Astrocyte of the hippocampus (primary cell): ENCODE measurements around the gene MTUS2.

Source experiments
- DNase-seq: peaks from one replicate; pipeline ENCODE4 v3.0.0; 2011; ENCODE audit warnings: low read depth, low spot score

Gene MTUS2

GRCh38 chr13:28820099-28821051 is at the start of gene MTUS2:
Gene MTUS2, plus strand, starts transcription at chr13:28820339.
- peak; percentile 19 for DNase-seq

- no peak for DNase-seq
These were observed 41.6 kb upstream of the MTUS2 start for GRCh38 chr13:28778308-28779215.

GRCh38 chr13:28792992-28793391 is 27.1 kb upstream of the MTUS2 start:
- DNase-seq, result peak; percentile 29

- no peak for DNase-seq
These were observed 25.7 kb upstream of the MTUS2 start for GRCh38 chr13:28794396-28794795.

GRCh38 chr13:28796938-28797257 is 23.2 kb upstream of the MTUS2 start:
- no peak for DNase-seq

- DNase-seq, result no peak
These were observed 14.8 kb upstream of the MTUS2 start for GRCh38 chr13:28805193-28805819.

GRCh38 chr13:28817204-28817603 is 2.9 kb upstream of the MTUS2 start:
- DNase-seq, result no peak

GRCh38 chr13:28819046-28819730 is 951 bp upstream of the MTUS2 start:
- peak; percentile 7 for DNase-seq

- DNase-seq, result peak; percentile 65
These were observed 422 bp upstream of the MTUS2 start for GRCh38 chr13:28819735-28820098.

- DNase-seq, result no peak
These were observed 2.0 kb downstream of the MTUS2 start for GRCh38 chr13:28822151-28822550.

- DNase-seq, result no peak
These were observed 2.7 kb downstream of the MTUS2 start for GRCh38 chr13:28822801-28823200.

- no peak for DNase-seq
These were observed 5.2 kb downstream of the MTUS2 start for GRCh38 chr13:28825379-28825778.

GRCh38 chr13:28826368-28826767 is 6.2 kb downstream of the MTUS2 start:
- DNase-seq, result no peak

- no peak for DNase-seq
These were observed 10.4 kb downstream of the MTUS2 start for GRCh38 chr13:28830580-28830979.

GRCh38 chr13:28831117-28831516 is 11.0 kb downstream of the MTUS2 start:
- no peak for DNase-seq

- DNase-seq, result no peak
These were observed 17.0 kb downstream of the MTUS2 start for GRCh38 chr13:28837111-28837510.

- no peak for DNase-seq
These were observed 23.5 kb downstream of the MTUS2 start for GRCh38 chr13:28843639-28844038.

- DNase-seq, result no peak
These were observed 29.3 kb downstream of the MTUS2 start for GRCh38 chr13:28849441-28849840.

- no peak for DNase-seq
These were observed 30.1 kb downstream of the MTUS2 start for GRCh38 chr13:28850226-28850625.

- DNase-seq, result no peak
These were observed 31.3 kb downstream of the MTUS2 start for GRCh38 chr13:28851422-28851821.

- DNase-seq, result no peak
These were observed 34.5 kb downstream of the MTUS2 start for GRCh38 chr13:28854657-28855056.

GRCh38 chr13:28856287-28856686 is 36.1 kb downstream of the MTUS2 start:
- no peak for DNase-seq
